ENCODE results near the gene ACTR8. TPM values are rescaled to one million over a fixed set of nuclear protein-coding genes. Genes with fewer than 3 reads are reported as not detected.

The ACTR8 gene
- total RNA-seq, 2 experiments from 2014 or later, result 13.7 to 14.3 TPM

DNA sequence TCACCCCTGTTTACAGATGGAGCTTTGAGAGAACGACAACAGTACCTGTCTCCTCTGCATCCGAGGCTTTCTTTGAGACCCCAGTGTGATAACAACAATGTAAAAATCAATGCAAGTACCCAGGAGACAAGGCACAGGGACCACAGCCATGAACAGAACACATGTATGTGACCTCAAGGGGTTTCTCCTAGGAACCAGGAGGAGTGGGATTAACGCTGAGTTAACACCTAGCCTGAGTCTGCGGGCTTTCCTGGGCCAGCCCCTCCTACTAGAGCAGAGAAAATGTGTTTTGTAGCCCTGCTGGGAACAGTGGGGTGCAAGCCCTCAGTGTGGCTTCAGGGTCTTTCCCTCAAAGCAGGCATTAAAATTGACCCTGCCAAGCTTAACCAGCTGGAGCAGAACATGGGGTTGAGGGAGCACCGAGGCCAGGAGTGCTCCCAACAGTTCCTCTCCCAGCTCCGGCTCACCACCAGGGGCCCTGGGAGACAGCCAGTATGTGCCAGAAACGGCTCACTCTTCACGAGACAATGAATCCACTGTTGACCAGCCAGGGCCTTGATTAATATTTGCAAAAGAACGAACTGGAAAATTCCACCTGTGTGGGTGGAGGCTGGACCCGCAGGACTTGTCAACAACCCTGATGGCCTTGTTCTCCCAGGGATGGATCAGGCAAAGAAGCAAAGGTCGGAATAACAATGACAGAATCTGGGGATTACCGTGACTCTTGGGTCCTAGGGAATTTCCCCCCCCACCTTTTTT is 39.3 kb downstream of the ACTR8 start:
- no peak for ATAC-seq (ENCODE audit: poor library complexity)
- H3K36me3 ChIP-seq (ENCODE audit: insufficient read depth, low read length), result no peaks in the 10 kb centered on the region
- intact Hi-C loops (cut with DNase I, micrococcal nuclease), result no loop called here
- no peak overlapping the region for H3K27ac Mint-ChIP-seq
- H3K4me3 ChIP-seq (ENCODE audit: low read length), result no peak overlapping the region
- POLR2A ChIA-PET, result no interaction called here
- no peak for DNase-seq
- peaks cover 44% of the 10 kb centered on the region for H3K27me3 Mint-ChIP-seq
- H3K9me3 ChIP-seq (ENCODE audit: control insufficient read depth in 1 of 2, insufficient read depth in 1 of 2, low read length in 2 of 2), result no peaks in the 10 kb centered on the region
- no peak overlapping the region for H3K4me3 Mint-ChIP-seq
- no peak overlapping the region for H3K27ac ChIP-seq (ENCODE audit: low read depth in 1 of 2, low read length in 2 of 2)
- CTCF ChIA-PET, result interaction anchor here (0.5 kb wide), 1 partner anchor 57 kb away, joined by 3 read pairs; no protein-coding TSS in a partner anchor
- no peaks in the 10 kb centered on the region for H3K36me3 Mint-ChIP-seq (ENCODE audit: low read depth)
- peaks cover 3% of the 10 kb centered on the region for H3K4me1 Mint-ChIP-seq (ENCODE audit: low read depth)
- H3K9me3 Mint-ChIP-seq, result no peaks in the 10 kb centered on the region
- peaks cover 35 to 49% of the 10 kb centered on the region in 2 experiments for H3K27me3 ChIP-seq (ENCODE audit: control insufficient read depth in 1 of 2, insufficient read depth in 2 of 2, low read length in 2 of 2)
- TF ChIP-seq, protein P1, sequence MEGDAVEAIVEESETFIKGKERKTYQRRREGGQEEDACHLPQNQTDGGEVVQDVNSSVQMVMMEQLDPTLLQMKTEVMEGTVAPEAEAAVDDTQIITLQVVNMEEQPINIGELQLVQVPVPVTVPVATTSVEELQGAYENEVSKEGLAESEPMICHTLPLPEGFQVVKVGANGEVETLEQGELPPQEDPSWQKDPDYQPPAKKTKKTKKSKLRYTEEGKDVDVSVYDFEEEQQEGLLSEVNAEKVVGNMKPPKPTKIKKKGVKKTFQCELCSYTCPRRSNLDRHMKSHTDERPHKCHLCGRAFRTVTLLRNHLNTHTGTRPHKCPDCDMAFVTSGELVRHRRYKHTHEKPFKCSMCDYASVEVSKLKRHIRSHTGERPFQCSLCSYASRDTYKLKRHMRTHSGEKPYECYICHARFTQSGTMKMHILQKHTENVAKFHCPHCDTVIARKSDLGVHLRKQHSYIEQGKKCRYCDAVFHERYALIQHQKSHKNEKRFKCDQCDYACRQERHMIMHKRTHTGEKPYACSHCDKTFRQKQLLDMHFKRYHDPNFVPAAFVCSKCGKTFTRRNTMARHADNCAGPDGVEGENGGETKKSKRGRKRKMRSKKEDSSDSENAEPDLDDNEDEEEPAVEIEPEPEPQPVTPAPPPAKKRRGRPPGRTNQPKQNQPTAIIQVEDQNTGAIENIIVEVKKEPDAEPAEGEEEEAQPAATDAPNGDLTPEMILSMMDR (IDR thresholded peaks at IDR 0.05), result no peak
- H3K4me1 ChIP-seq (ENCODE audit: insufficient read depth, low read length), result peaks cover 13% of the 10 kb centered on the region

- ATAC-seq (ENCODE audit: poor library complexity) (no peak), DNase-seq (no peak)
- Mint-ChIP-seq H3K9me3 (no peaks in the 10 kb centered on the region), H3K4me3 (no peak overlapping the region), H3K27me3 (peaks cover 34% of the 10 kb centered on the region), H3K36me3 (ENCODE audit: low read depth) (no peaks in the 10 kb centered on the region), H3K27ac (no peak overlapping the region), H3K4me1 (ENCODE audit: low read depth) (no peaks in the 10 kb centered on the region)
- Histone ChIP-seq H3K27me3 (ENCODE audit: control insufficient read depth in 1 of 2, insufficient read depth in 2 of 2, low read length in 2 of 2) (peaks cover 24 to 37% of the 10 kb centered on the region in 2 experiments), H3K36me3 (ENCODE audit: insufficient read depth, low read length) (no peaks in the 10 kb centered on the region), H3K9me3 (ENCODE audit: control insufficient read depth in 1 of 2, insufficient read depth in 1 of 2, low read length in 2 of 2) (no peaks in the 10 kb centered on the region), H3K27ac (ENCODE audit: low read depth in 1 of 2, low read length in 2 of 2) (no peak overlapping the region), H3K4me3 (ENCODE audit: low read length) (no peak overlapping the region), H3K4me1 (ENCODE audit: insufficient read depth, low read length) (peaks cover 8% of the 10 kb centered on the region)
- ChIA-PET CTCF (no interaction called here), POLR2A (no interaction called here)
- intact Hi-C loops (cut with DNase I, micrococcal nuclease), result no loop called here
- TF ChIP-seq, protein P1 (IDR thresholded peaks at IDR 0.05), result no peak
These were observed 40.7 kb downstream of the ACTR8 start for GRCh38 chr3:53841296-53841695.

- H3K4me3 Mint-ChIP-seq, result no peak overlapping the region
- intact Hi-C loops (cut with DNase I, micrococcal nuclease), result no loop called here
- Histone ChIP-seq H3K36me3 (ENCODE audit: insufficient read depth, low read length) (no peaks in the 10 kb centered on the region), H3K27ac (ENCODE audit: low read depth in 1 of 2, low read length in 2 of 2) (no peak overlapping the region), H3K4me1 (ENCODE audit: insufficient read depth, low read length) (no peaks in the 10 kb centered on the region), H3K27me3 (ENCODE audit: control insufficient read depth in 1 of 2, insufficient read depth in 2 of 2, low read length in 2 of 2) (peaks cover under 1 to 2% of the 10 kb centered on the region in 2 experiments), H3K4me3 (ENCODE audit: low read length) (no peak overlapping the region), H3K9me3 (ENCODE audit: control insufficient read depth in 1 of 2, insufficient read depth in 1 of 2, low read length in 2 of 2) (no peaks in the 10 kb centered on the region)
- H3K36me3 Mint-ChIP-seq (ENCODE audit: low read depth), result no peaks in the 10 kb centered on the region
- ATAC-seq (ENCODE audit: poor library complexity) (no peak), DNase-seq (no peak)
- H3K4me1 Mint-ChIP-seq (ENCODE audit: low read depth), result no peaks in the 10 kb centered on the region
- H3K27ac Mint-ChIP-seq, result no peak overlapping the region
- peaks cover 6% of the 10 kb centered on the region for H3K27me3 Mint-ChIP-seq
- TF ChIP-seq, protein P1 (IDR thresholded peaks at IDR 0.05), result no peak
- CTCF ChIA-PET, result no interaction called here
- POLR2A ChIA-PET, result no interaction called here
- no peaks in the 10 kb centered on the region for H3K9me3 Mint-ChIP-seq
These were observed 44.6 kb downstream of the ACTR8 start for GRCh38 chr3:53837331-53837730.

All from CD4-positive, alpha-beta T cell (primary cell).